Measurements from ENCODE around the gene FBXO42. TPM values are rescaled to one million over a fixed set of nuclear protein-coding genes. Genes with fewer than 3 reads are reported as not detected.

FBXO42 gene
- total RNA-seq, 1 experiment from 2014 or later = 26.5 TPM

DNA sequence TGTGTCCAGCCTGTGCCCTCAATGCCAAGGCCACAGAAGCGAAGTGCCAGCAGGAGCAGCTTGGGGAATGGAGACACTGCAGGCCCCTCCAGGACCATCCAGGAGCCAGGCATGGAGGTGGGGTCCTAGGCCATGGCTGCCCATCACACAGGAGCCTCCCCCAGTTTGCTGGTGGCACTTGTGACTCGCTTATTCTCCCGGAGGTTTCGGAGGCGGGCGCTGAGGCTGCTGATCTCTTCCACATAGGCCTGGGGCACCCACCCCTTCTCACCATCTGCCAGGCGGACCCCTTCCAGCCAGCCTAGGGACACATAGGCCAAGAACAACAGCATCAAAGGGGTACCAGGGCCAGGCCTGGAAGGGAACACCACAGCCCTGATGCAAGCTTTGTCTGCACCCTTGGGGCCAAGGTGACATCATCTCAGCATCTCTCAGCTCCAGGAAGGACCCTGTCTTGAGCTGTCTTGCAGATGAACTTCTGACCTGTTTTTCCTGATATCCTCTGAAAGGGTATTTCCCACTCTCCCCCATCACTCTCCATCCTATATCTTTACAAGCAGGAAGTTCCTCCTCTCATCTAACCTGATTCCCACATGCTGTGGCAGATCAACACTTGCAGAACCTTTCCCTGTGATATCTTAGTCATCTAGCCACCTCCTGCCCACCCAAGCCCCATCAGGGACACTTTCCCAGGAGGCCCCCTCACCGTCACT is 153.7 kb downstream of the FBXO42 start:
- Histone ChIP-seq H3K9me3 (replicated peaks) (no peaks in the 10 kb centered on the region), H3K4me3 (no peak overlapping the region), H3K4me1 (no peaks in the 10 kb centered on the region), H3K36me3 (no peaks in the 10 kb centered on the region), H3K27ac (no peak overlapping the region), H3K27me3 (no peaks in the 10 kb centered on the region)
- DNase-seq = no peak

DNA sequence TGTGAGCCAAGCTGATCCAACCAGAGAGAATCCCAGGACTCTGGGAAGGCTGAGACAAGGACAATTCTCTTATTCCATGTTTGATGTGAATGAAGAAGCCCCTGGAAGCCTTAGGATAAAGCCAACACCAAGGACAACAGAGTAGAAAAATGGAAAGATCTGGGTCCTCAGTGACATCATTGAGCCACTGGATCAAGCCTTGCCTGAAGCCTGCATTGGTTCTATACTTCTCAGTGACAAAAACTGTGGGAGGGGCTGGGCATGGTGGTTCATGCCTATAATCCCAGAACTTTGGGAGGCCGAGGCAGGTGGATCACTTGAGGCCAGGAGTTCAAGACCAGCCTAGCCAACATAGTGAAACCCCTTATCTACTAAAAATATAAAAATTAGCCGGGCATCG is 155.4 kb downstream of the FBXO42 start:
- Histone ChIP-seq H3K4me3 (no peak overlapping the region), H3K36me3 (no peaks in the 10 kb centered on the region), H3K4me1 (peaks cover 4% of the 10 kb centered on the region; the same call in 1 of the 2 replicates), H3K9me3 (replicated peaks) (no peaks in the 10 kb centered on the region), H3K27ac (no peak overlapping the region), H3K27me3 (no peaks in the 10 kb centered on the region)
- DNase-seq = no peak

Other genes starting within 250 kb of the FBXO42 start
- 55.0 and 57.3 TPM in 2 replicates for gene EPHA2, start 196.4 kb downstream of the FBXO42 start, total RNA-seq (2014; rRNA removed; shearing (Covaris generic))
- gene ARHGEF19, start 139.8 kb downstream of the FBXO42 start, total RNA-seq (2014; rRNA removed; shearing (Covaris generic)) = 7.9 and 9.9 TPM in 2 replicates
- gene CPLANE2, start 115.3 kb downstream of the FBXO42 start, total RNA-seq (2014; rRNA removed; shearing (Covaris generic)) = 1.3 and 1.9 TPM in 2 replicates
- 113 and 115 TPM in 2 replicates for gene SZRD1, start 14.8 kb upstream of the FBXO42 start, total RNA-seq (2014; rRNA removed; shearing (Covaris generic))
- gene SPATA21, start 84.9 kb upstream of the FBXO42 start, total RNA-seq (2014; rRNA removed; shearing (Covaris generic)) = 0.05 TPM in 1 of 2 replicates, not detected in the other
- gene NECAP2, start 88.2 kb upstream of the FBXO42 start, total RNA-seq (2014; rRNA removed; shearing (Covaris generic)) = 44.0 and 45.7 TPM in 2 replicates
- under 0.01 TPM in 2 replicates for gene RNU1-1, start 161.8 kb upstream of the FBXO42 start, total RNA-seq (2014; rRNA removed; shearing (Covaris generic))

Measured in SJCRH30 (cell line).